ENCODE data around the gene SCN1B. TPM values are rescaled to one million over a fixed set of nuclear protein-coding genes. Genes with fewer than 3 reads are reported as not detected.
A peak's percentile ranks its signal among the peaks of the same experiment; 100 is the strongest.

Gene SCN1B
- total RNA-seq, 1 experiment from 2014 or later: 8.0 TPM

DNA sequence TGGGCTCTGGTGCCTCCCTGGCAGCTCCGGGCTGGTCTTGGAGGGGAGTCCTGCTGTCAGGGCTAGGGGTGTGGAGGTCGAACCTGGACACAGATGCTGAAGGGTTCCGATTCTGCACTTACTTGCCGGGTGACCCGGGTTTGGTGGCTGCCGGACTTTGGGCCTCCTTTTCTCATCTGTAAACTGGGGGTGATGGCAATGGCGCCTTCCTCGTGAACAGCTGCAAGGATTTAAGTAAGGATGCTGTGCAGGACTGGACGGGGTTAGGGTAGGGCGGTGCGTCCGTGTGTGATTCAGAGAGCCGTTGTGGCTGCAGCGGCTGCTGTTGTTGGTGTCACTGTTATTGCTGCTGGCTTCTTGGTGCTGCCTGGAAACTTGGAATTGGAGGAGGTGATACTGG is 13.6 kb downstream of the SCN1B start:
- Mint-ChIP-seq H3K9me3 (no peaks in the 10 kb centered on the region), H3K36me3 (no peaks in the 10 kb centered on the region), H3K4me3 (no peak overlapping the region; the same call in 1 of the 2 replicates), H3K27me3 (ENCODE audit: low read depth) (no peaks in the 10 kb centered on the region), H3K27ac (peak overlapping the region; percentile 15; the same call in 1 of the 2 replicates), H3K4me1 (peaks cover 55% of the 10 kb centered on the region)
- TF ChIP-seq ELF4 (CRISPR knock-in tag; IDR thresholded peaks at IDR 0.05; ENCODE audit: low read depth) (no peak), SMAD3 (CRISPR knock-in tag; IDR thresholded peaks at IDR 0.05; ENCODE audit: borderline replicate concordance) (no peak)
- TF ChIP-seq, protein P1, sequence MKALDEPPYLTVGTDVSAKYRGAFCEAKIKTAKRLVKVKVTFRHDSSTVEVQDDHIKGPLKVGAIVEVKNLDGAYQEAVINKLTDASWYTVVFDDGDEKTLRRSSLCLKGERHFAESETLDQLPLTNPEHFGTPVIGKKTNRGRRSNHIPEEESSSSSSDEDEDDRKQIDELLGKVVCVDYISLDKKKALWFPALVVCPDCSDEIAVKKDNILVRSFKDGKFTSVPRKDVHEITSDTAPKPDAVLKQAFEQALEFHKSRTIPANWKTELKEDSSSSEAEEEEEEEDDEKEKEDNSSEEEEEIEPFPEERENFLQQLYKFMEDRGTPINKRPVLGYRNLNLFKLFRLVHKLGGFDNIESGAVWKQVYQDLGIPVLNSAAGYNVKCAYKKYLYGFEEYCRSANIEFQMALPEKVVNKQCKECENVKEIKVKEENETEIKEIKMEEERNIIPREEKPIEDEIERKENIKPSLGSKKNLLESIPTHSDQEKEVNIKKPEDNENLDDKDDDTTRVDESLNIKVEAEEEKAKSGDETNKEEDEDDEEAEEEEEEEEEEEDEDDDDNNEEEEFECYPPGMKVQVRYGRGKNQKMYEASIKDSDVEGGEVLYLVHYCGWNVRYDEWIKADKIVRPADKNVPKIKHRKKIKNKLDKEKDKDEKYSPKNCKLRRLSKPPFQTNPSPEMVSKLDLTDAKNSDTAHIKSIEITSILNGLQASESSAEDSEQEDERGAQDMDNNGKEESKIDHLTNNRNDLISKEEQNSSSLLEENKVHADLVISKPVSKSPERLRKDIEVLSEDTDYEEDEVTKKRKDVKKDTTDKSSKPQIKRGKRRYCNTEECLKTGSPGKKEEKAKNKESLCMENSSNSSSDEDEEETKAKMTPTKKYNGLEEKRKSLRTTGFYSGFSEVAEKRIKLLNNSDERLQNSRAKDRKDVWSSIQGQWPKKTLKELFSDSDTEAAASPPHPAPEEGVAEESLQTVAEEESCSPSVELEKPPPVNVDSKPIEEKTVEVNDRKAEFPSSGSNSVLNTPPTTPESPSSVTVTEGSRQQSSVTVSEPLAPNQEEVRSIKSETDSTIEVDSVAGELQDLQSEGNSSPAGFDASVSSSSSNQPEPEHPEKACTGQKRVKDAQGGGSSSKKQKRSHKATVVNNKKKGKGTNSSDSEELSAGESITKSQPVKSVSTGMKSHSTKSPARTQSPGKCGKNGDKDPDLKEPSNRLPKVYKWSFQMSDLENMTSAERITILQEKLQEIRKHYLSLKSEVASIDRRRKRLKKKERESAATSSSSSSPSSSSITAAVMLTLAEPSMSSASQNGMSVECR (CRISPR knock-in tag; IDR thresholded peaks at IDR 0.05; ENCODE audit: borderline replicate concordance): no peak
- TF ChIP-seq, protein P2, sequence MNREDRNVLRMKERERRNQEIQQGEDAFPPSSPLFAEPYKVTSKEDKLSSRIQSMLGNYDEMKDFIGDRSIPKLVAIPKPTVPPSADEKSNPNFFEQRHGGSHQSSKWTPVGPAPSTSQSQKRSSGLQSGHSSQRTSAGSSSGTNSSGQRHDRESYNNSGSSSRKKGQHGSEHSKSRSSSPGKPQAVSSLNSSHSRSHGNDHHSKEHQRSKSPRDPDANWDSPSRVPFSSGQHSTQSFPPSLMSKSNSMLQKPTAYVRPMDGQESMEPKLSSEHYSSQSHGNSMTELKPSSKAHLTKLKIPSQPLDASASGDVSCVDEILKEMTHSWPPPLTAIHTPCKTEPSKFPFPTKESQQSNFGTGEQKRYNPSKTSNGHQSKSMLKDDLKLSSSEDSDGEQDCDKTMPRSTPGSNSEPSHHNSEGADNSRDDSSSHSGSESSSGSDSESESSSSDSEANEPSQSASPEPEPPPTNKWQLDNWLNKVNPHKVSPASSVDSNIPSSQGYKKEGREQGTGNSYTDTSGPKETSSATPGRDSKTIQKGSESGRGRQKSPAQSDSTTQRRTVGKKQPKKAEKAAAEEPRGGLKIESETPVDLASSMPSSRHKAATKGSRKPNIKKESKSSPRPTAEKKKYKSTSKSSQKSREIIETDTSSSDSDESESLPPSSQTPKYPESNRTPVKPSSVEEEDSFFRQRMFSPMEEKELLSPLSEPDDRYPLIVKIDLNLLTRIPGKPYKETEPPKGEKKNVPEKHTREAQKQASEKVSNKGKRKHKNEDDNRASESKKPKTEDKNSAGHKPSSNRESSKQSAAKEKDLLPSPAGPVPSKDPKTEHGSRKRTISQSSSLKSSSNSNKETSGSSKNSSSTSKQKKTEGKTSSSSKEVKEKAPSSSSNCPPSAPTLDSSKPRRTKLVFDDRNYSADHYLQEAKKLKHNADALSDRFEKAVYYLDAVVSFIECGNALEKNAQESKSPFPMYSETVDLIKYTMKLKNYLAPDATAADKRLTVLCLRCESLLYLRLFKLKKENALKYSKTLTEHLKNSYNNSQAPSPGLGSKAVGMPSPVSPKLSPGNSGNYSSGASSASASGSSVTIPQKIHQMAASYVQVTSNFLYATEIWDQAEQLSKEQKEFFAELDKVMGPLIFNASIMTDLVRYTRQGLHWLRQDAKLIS (CRISPR knock-in tag; IDR thresholded peaks at IDR 0.05; ENCODE audit: borderline replicate concordance): no peak
- TF ChIP-seq, protein P3, sequence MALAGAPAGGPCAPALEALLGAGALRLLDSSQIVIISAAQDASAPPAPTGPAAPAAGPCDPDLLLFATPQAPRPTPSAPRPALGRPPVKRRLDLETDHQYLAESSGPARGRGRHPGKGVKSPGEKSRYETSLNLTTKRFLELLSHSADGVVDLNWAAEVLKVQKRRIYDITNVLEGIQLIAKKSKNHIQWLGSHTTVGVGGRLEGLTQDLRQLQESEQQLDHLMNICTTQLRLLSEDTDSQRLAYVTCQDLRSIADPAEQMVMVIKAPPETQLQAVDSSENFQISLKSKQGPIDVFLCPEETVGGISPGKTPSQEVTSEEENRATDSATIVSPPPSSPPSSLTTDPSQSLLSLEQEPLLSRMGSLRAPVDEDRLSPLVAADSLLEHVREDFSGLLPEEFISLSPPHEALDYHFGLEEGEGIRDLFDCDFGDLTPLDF (CRISPR knock-in tag; IDR thresholded peaks at IDR 0.05): no peak
- POLR2A ChIA-PET: interaction anchor here (0.5 kb wide), 1 partner anchor 12 kb away, joined by 6 read pairs; no protein-coding TSS in a partner anchor
- ATAC-seq: no peak
- no peak for DNase-seq (ENCODE audit: low spot score)
- CTCF ChIA-PET: interaction anchor here (0.6 to 2.5 kb wide), 57 partner anchors 9 to 467 kb away, joined by 3 to 80 read pairs (median 5); partner anchors contain the start of genes FXYD5, FXYD7, GRAMD1A and LGI4

DNA sequence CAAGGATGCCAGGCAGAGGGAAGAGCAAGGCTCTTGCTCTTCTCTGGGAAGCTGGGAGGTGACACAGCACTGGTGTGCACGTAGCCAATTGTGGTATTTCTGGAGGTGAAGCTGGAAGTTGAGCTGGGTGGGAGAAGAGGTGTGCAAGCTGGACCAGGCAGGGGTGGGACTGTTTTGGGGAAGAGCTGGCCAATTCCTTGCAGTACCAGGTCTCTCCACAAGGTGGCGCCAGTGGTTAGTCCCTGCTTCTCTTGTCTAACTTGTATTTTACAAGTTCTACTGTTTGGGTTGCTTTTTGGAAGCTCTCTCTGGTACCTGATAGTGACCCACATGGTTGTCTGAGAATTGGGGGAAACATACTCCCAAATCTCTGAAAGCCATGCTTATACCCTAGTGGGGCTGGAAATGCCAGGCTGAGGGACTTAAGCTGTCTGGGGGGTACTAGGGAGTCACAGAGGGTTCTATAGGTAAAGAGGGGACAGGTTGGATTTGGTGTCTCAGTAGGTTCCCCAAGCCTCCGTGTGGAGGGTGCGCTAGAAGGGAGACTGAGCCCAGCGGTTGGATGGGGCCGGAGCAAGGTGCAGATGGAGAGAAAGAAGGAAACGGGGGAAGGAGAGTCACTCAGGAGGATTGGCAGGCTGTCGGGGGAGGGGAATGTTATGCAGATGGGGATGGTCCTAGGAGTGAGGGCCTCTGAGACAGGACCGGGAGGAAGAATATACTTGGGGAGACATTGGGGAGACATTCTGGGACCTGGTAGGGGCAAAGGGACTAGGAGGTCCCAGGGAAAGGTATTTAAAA is 14.2 kb downstream of the SCN1B start:
- POLR2A ChIA-PET: interaction anchor here (0.5 kb wide), 1 partner anchor 12 kb away, joined by 6 read pairs; no protein-coding TSS in a partner anchor

More for the DNA sequence above, 14.2 kb downstream of the SCN1B start:
- Mint-ChIP-seq H3K9me3 (no peaks in the 10 kb centered on the region), H3K4me1 (peaks cover 50% of the 10 kb centered on the region), H3K27me3 (ENCODE audit: low read depth) (no peaks in the 10 kb centered on the region), H3K27ac (peak overlapping the region; percentile 15; the same call in 1 of the 2 replicates), H3K4me3 (no peak overlapping the region; the same call in 1 of the 2 replicates), H3K36me3 (peaks cover 2% of the 10 kb centered on the region)
- TF ChIP-seq GTF2I (CRISPR knock-in tag; conservative IDR thresholded peaks at IDR 0.05): peak; percentile 90
- no peak for TF ChIP-seq TEAD4 (CRISPR knock-in tag; IDR thresholded peaks at IDR 0.05)
- TF ChIP-seq, protein P4, sequence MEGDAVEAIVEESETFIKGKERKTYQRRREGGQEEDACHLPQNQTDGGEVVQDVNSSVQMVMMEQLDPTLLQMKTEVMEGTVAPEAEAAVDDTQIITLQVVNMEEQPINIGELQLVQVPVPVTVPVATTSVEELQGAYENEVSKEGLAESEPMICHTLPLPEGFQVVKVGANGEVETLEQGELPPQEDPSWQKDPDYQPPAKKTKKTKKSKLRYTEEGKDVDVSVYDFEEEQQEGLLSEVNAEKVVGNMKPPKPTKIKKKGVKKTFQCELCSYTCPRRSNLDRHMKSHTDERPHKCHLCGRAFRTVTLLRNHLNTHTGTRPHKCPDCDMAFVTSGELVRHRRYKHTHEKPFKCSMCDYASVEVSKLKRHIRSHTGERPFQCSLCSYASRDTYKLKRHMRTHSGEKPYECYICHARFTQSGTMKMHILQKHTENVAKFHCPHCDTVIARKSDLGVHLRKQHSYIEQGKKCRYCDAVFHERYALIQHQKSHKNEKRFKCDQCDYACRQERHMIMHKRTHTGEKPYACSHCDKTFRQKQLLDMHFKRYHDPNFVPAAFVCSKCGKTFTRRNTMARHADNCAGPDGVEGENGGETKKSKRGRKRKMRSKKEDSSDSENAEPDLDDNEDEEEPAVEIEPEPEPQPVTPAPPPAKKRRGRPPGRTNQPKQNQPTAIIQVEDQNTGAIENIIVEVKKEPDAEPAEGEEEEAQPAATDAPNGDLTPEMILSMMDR (IDR thresholded peaks at IDR 0.05): peak; percentile 99
- ATAC-seq (no peak), DNase-seq (ENCODE audit: low spot score) (peak; percentile 83)
- CTCF ChIA-PET: interaction anchor here (0.6 to 2.5 kb wide), 60 partner anchors 9 to 704 kb away, joined by 3 to 80 read pairs (median 4); partner anchors contain the start of genes FXYD5, FXYD7, GRAMD1A and LGI4
